ENCODE measurements around the gene EXD3.

DNA sequence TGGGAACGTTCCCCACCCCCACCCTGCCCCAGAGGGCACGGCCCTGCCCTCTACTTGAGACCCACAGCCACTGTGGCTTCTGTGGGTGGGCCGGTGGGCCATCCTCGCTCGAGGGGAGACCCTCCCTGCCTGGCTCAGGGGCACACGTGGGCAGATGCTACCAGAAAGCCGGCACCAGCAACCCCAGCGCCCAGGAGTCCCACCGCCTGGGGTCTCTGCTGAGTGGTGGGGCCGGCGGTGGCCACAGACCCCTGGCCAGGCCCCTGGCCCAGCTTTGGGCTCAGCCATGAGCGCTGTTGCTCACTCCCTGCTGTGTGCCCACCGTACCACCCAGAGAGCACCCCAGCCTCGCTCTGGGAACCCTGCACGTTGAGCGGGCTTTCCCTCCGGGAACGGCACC, 104.4 kb downstream of the EXD3 start:
- TF ChIP-seq, protein P1, sequence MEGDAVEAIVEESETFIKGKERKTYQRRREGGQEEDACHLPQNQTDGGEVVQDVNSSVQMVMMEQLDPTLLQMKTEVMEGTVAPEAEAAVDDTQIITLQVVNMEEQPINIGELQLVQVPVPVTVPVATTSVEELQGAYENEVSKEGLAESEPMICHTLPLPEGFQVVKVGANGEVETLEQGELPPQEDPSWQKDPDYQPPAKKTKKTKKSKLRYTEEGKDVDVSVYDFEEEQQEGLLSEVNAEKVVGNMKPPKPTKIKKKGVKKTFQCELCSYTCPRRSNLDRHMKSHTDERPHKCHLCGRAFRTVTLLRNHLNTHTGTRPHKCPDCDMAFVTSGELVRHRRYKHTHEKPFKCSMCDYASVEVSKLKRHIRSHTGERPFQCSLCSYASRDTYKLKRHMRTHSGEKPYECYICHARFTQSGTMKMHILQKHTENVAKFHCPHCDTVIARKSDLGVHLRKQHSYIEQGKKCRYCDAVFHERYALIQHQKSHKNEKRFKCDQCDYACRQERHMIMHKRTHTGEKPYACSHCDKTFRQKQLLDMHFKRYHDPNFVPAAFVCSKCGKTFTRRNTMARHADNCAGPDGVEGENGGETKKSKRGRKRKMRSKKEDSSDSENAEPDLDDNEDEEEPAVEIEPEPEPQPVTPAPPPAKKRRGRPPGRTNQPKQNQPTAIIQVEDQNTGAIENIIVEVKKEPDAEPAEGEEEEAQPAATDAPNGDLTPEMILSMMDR (IDR thresholded peaks at IDR 0.05): no peak
- TF ChIP-seq POLR2AphosphoS5 (IDR thresholded peaks at IDR 0.05): no peak

Measured in sigmoid colon (tissue), 4 donors.